Spleen (tissue), 7 donors: Measurements from ENCODE around the gene TAOK1.

Experiments used
- POLR2A ChIP-seq, 3 donors: fragments of 450-650 bp; IDR thresholded peaks; one replicate each; pipeline ENCODE4 v1.5.1; 2017; ENCODE audit warnings: antibody characterized with exemption in 3 of 3, mild to moderate bottlenecking in 1 of 3
- TF ChIP-seq, protein P1 (sequence below), 11 experiments: fragments of 200-600 bp in 7 of 11; fragments of 450-650 bp in 4 of 11; sonication (generic) in 4 of 11; IDR thresholded peaks in 8 of 11; conservative IDR thresholded peaks in 3 of 11; 1 replicate in 7 of 11; 2 replicates in 4 of 11; pipeline versions ENCODE4 v1.4.0 to v1.8.0; 2016 to 2021; ENCODE audit warnings: antibody characterized with exemption in 11 of 11, inconsistent platforms in 4 of 11, mild to moderate bottlenecking in 1 of 11
- donor health status: DM: no; HTN: no; CAD: no; lungs with moderate emphysema.
- donor health status: DM: no; HTN: no; CAD: no.
- donor health status: DM: no; HTN: no; CAD: no.

DNA sequence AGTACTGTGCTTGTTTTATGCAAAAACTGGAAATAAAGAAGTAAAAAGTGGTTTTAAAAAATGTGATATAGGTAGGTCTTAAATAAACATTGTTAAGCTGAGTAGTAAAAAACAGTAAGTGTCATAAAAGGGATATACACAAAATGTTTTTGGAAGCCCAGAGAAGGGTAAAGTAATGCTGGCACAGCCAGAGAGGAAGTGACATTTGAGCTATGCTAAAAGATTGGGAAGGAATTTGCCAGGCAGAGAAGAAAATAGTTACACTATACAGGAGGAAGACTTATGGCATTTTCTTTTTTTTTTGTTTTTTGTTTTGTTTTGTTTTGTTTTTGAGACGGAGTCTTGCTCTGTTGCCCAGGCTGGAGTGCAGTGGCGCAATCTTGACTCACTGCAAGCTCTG is 40.8 kb upstream of the TAOK1 start:
- no peak for TF ChIP-seq POLR2A (IDR thresholded peaks at IDR 0.05)
- TF ChIP-seq, protein P1, sequence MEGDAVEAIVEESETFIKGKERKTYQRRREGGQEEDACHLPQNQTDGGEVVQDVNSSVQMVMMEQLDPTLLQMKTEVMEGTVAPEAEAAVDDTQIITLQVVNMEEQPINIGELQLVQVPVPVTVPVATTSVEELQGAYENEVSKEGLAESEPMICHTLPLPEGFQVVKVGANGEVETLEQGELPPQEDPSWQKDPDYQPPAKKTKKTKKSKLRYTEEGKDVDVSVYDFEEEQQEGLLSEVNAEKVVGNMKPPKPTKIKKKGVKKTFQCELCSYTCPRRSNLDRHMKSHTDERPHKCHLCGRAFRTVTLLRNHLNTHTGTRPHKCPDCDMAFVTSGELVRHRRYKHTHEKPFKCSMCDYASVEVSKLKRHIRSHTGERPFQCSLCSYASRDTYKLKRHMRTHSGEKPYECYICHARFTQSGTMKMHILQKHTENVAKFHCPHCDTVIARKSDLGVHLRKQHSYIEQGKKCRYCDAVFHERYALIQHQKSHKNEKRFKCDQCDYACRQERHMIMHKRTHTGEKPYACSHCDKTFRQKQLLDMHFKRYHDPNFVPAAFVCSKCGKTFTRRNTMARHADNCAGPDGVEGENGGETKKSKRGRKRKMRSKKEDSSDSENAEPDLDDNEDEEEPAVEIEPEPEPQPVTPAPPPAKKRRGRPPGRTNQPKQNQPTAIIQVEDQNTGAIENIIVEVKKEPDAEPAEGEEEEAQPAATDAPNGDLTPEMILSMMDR (IDR thresholded peaks at IDR 0.05 in 8 of 11, conservative IDR thresholded peaks at IDR 0.05 in 3 of 11), result no peak
